Measurements from ENCODE around the gene ZNF385B. TPM values are rescaled to one million over a fixed set of nuclear protein-coding genes. Genes with fewer than 3 reads are reported as not detected.
"Not testable (repeated sequence)": the region's sequence is repeated elsewhere in the genome, so short reads cannot be mapped to it uniquely, and the experiment has no call there.

ZNF385B gene
- total RNA-seq, 2 donors from 2014 or later: 0.61 to 1.2 TPM

GRCh38 chr2:179511105-179511789 lies 350.2 kb downstream of the ZNF385B start:
- intact Hi-C loops (cut with DNase I, micrococcal nuclease): no loop called here
- DNase-seq: no peak
- peak; percentile 68 for ATAC-seq

- DNase-seq (no peak), ATAC-seq (no peak)
- intact Hi-C loops (cut with DNase I, micrococcal nuclease): no loop called here
Measured at GRCh38 chr2:179495315-179495714, 366.1 kb downstream of the ZNF385B start.

GRCh38 chr2:179488563-179488962 lies 372.8 kb downstream of the ZNF385B start:
- DNase-seq (no peak), ATAC-seq (no peak)
- intact Hi-C loops (cut with DNase I, micrococcal nuclease): no loop called here

- peak in 1 of 2 donors; percentile 25 for DNase-seq
- peak; percentile 99 for ATAC-seq
- intact Hi-C loops (cut with DNase I, micrococcal nuclease): no loop called here
Measured at GRCh38 chr2:179487010-179487731, 374.2 kb downstream of the ZNF385B start.

- no peak for ATAC-seq
- DNase-seq: no peak
- intact Hi-C loops (cut with DNase I, micrococcal nuclease): no loop called here
Measured at GRCh38 chr2:179483131-179483530, 378.3 kb downstream of the ZNF385B start.

- no peak for ATAC-seq
- intact Hi-C loops (cut with DNase I, micrococcal nuclease): no loop called here
- no peak for DNase-seq
Measured at GRCh38 chr2:179479947-179480346, 381.5 kb downstream of the ZNF385B start.

GRCh38 chr2:179478771-179479170 lies 382.6 kb downstream of the ZNF385B start:
- ATAC-seq: no peak
- intact Hi-C loops (cut with DNase I, micrococcal nuclease): no loop called here
- no peak for DNase-seq

GRCh38 chr2:179470992-179471391 lies 390.4 kb downstream of the ZNF385B start:
- intact Hi-C loops (cut with DNase I, micrococcal nuclease): no loop called here
- DNase-seq: no peak

GRCh38 chr2:179470089-179470488 lies 391.3 kb downstream of the ZNF385B start:
- ATAC-seq: no peak
- intact Hi-C loops (cut with DNase I, micrococcal nuclease): no loop called here
- no peak for DNase-seq

More at GRCh38 chr2:179470992-179471391, 390.4 kb downstream of the ZNF385B start:
- peak; percentile 75 for ATAC-seq

GRCh38 chr2:179467960-179468359 lies 393.5 kb downstream of the ZNF385B start:
- ATAC-seq (no peak), DNase-seq (no peak)
- intact Hi-C loops (cut with DNase I, micrococcal nuclease): no loop called here

- intact Hi-C loops (cut with DNase I, micrococcal nuclease): no loop called here
- DNase-seq: no peak
- no peak for ATAC-seq
Measured at GRCh38 chr2:179467111-179467510, 394.3 kb downstream of the ZNF385B start.

- intact Hi-C loops (cut with DNase I, micrococcal nuclease): no loop called here
- no peak for ATAC-seq
- DNase-seq: no peak
Measured at GRCh38 chr2:179461420-179461819, 400.0 kb downstream of the ZNF385B start.

- no peak for ATAC-seq
- DNase-seq: no peak
- intact Hi-C loops (cut with DNase I, micrococcal nuclease): no loop called here
Measured at GRCh38 chr2:179460181-179460929, 401.1 kb downstream of the ZNF385B start.

- ATAC-seq; intact Hi-C loops (cut with DNase I, micrococcal nuclease); DNase-seq: not testable (repeated sequence)
Measured at GRCh38 chr2:179458113-179458512, 403.3 kb downstream of the ZNF385B start.

- intact Hi-C loops (cut with DNase I, micrococcal nuclease): no loop called here
- no peak for DNase-seq
- no peak for ATAC-seq
Measured at GRCh38 chr2:179455824-179456223, 405.6 kb downstream of the ZNF385B start.

GRCh38 chr2:179455172-179455524 lies 406.3 kb downstream of the ZNF385B start:
- ATAC-seq: no peak
- DNase-seq: no peak
- intact Hi-C loops (cut with DNase I, micrococcal nuclease): no loop called here

GRCh38 chr2:179454443-179455171 lies 406.8 kb downstream of the ZNF385B start:
- DNase-seq (no peak), ATAC-seq (no peak)
- intact Hi-C loops (cut with DNase I, micrococcal nuclease): no loop called here

- ATAC-seq: no peak
- no peak for DNase-seq
- intact Hi-C loops (cut with DNase I, micrococcal nuclease): no loop called here
Measured at GRCh38 chr2:179449010-179449409, 412.4 kb downstream of the ZNF385B start.

GRCh38 chr2:179447839-179448447 lies 413.5 kb downstream of the ZNF385B start:
- DNase-seq: no peak
- ATAC-seq: no peak

More at GRCh38 chr2:179447839-179448447, 413.5 kb downstream of the ZNF385B start:
- intact Hi-C loops (cut with DNase I, micrococcal nuclease): no loop called here
